ENCODE results near the gene CENPM.

The CENPM gene, protein sequence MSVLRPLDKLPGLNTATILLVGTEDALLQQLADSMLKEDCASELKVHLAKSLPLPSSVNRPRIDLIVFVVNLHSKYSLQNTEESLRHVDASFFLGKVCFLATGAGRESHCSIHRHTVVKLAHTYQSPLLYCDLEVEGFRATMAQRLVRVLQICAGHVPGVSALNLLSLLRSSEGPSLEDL

DNA sequence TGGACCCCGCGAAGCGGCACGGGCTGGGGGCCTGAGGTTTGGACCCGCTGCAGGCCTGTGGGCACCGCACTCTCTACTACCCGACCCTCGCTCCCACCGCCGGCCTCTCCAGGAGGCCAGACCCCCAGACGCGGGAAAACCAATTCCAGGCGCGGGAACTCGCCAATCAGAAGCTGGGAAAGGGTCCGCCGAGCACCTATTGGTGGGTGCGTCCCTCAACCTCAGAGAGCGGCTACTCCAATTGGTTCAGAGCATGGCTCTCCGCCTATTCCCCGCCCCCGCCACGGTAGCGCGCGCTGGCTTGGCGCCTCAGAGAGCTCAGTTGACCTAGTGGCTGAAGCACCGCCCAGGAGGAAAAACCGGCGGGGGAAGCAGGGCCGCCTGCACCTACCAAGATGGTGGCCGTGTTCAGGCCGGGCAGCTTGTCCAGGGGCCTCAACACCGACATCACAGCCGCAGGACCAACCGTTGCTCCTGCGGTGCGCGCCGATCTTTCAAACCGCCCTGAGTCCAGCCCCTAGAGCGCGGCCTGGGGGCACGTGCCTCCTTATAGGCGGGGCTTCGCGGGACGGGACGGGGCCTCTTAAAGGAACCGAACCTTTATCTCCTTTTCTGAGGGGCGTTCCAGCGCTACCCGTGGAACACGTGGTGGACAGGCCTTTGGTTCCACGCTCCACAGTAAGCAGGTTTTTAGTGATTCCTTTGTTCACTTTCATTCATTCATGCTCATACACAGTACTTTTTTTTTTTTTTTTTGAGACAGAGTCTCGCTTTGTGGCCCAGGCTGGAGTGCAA is at the start of gene CENPM:
TSS of gene CENPM (minus strand) at position 524 of the 795 bp plus-strand sequence. CDS start at position 448, 76 bp downstream.
- peak; percentile 89 to 97 (median 94) for DNase-seq

DNA sequence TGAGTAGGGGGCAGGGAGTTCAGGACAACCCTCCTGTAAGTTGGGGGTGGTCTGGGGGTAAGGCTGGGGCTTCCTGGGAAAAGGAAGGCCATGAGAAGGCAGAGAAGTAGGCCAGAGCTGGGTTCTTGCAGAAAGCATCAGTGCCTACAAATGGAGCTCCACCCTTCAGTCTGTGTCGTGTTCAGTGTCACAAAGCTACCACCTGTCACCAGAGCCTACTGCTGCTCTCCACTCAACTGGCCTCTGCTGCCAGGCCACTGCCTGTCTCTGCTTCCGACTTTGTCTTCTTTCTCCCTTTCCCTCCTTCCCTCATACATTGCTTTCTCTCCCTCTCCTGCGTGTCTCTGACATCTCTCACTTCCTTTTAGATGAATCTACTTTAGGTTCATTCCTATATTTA is 48.3 kb upstream of the CENPM start:
- no peak for DNase-seq

DNA sequence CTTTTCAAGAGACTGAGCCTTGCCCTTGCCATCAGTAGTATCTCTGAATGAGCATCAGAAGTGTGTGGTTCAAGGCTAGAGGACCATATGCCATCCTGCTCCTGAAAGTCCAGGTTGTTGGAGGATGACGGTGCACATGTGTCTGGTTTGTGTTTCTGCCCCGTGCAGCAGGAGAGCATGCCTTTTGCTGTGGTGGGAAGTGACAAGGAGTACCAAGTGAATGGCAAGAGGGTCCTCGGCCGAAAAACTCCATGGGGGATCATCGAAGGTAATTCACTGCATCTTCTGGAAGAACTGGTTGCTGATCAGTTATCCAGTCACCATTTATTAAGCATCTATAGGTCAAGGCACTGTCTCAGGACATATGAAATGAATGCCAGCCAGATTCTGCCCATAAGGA is 45.5 kb upstream of the CENPM start:
- DNase-seq: no peak

DNA sequence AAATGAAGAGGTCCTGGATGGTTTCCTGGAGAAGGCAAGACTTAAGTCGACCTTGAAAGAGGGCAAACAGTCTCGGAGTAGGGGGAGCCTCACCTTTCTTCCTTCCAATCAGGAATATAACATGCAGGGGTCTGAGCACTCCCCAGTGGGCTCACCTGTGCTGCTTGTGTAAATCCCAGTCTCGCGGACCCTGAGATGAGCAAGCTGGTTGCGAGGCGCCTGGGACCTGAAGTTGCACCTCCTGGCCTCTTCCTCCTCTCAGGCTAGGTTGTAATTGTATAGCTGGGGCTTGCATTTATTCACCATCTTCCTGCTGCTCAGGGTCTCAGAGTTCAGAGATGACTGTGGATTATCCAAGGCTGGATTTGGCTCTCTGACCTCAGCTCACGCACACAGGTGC is 44.2 kb upstream of the CENPM start:
- no peak for DNase-seq

DNA sequence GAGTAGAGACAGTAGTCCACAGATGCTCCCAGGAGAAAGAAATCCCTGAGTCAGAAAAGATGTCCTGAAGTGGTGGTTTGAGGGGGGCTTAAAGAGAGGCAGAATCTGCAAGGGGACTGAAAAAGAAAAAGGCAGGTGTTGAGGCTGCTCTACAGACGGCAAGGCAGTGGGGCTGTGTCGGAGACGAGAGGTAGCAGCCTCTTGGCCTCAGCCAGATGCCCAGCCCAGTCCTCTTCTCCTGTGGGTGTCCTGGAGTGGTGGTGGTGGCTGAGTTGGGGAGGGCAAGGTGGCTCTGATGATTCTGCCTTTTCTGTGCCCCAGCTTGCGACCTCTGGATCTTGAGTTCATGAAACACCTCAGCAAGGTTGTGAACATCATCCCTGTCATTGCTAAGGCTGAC is 42.3 kb upstream of the CENPM start:
- no peak for DNase-seq

DNA sequence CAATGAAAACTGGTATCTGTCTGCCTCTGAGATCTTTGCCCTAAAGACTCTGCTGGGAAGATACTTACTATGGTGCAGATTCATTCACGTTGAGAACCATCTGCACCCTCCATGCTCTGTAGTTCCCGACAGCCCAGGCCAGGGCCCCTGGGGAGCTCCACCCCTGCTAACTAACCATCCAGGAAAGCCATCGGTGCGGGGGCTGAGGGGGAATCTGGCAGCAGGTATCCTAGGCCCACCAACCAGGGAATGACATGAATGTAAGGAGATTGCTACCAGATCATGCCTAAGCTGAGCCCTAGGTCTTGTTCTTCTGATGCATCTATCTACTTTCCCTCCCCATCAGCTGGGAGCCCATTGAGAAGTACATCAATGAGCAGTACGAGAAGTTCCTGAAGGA is 40.3 kb upstream of the CENPM start:
- DNase-seq: no peak

DNA sequence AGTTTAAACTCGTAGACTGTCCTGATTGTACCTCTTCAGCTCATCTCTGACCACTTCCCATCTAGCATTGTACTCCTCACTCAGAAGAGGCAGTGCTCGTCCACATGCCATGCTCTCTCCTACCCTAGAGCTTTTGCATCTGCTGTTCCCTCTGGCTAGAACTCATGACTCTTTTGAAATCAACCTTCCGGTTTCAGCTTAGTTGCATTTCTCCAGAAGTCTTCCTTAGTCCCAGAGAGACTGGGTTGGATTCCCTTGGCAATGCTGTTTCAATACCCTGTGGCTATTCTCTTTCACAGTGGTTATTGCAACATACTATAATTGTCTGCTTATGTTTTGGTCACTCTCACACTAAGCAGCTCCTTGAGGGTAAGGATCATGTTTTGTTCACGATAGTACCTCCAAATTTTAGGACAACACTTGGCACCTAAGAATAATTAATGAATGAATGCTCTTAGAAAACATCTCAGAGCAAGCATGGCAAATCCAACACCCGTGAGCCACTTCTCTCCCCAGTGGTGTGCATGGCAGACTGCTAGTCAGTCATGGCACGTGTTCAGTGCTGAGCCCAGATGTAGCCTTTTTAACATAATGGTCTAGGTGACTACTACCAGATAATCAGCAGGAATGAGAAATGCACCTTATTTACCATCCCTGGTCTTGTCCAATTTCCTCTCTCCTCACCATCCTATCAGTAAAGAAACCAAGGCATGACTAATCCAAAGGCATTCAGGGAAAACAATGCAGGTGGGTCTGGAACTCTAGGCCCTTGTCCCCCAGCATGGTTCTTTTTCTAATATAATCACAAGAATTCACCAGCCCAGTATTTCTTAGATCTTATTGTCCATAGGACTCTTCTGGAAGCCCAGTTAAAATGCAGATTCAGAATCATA is 36.8 kb upstream of the CENPM start:
- DNase-seq: no peak

DNA sequence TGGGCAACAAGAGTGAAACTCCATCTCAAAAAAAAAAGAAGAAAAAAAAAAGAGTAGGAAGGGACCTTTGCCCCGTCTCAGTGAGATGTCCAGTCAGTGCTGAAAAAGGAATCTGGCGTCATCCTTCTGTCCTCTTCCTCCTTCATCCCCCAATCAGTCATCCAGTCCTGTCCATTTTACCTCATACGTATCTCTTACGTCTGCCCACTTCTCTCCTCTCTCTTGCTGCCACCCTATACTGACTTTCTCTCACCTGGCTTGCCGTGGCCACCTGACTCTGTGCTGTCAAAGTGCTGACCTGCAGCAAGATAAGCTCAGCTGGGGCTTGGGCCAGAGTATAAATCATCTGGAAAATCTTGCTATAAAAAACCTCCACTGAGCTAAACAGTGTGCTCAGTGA is 35.9 kb upstream of the CENPM start:
- DNase-seq: no peak

DNA sequence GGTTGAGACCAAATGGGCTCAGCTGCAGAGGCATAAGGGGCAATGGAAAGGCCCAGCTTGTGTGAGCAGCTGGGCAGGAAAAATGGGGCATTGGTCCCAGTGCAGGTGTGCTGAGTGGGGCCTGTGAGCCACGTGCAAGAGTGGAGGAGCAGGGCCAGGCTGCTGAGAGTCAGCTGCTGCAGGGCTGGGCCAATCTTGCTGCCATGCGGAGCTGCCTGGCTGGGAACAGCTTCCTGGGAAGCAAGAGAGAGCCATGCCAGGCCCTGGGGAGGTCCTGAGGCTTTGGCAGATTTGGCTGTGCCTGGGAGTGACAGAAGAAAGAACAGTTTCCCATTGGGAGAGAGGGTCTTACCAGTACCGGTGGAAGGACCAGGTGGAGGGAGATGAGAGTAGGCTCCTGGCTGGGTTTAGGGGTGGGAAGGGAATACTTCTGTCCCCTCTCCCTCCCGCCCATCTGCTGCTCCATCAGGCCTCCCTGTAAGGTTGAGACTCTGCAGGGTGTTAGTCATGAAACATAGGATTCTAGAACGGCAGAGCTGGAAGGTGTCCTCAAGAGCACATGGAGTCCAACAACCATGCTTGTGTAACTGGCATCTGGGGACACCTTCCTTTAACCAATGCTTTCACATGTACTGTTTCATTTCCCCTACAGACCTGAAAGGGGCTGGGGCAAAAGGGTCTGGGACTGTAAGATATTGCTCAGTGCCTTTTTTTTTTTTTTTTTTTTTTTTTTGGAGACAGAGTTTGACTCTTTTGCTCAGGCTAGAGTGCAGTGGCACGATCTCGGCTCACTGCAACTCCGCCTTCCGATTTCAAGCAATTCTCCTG is 32.7 kb upstream of the CENPM start:
- DNase-seq: no peak

DNA sequence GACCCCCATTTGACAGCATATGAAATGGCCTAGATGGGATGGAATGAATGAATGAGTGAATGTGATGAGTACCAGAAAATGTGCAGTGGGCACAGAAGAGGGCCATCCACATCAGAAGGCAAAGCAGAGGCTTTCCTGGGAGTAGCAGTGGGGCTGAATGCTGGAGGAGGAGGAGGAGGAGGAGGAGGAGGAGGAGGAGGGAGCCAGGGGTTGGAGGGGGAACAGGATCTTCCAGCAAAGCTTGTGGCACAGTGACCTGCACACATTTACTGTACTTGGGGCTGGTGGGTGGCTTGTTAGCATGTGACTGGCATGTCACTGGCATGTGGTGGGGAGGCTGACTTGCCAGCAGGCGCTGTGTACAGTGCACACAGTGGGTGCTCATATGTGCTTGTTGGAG is 31.8 kb upstream of the CENPM start:
- DNase-seq: no peak

DNA sequence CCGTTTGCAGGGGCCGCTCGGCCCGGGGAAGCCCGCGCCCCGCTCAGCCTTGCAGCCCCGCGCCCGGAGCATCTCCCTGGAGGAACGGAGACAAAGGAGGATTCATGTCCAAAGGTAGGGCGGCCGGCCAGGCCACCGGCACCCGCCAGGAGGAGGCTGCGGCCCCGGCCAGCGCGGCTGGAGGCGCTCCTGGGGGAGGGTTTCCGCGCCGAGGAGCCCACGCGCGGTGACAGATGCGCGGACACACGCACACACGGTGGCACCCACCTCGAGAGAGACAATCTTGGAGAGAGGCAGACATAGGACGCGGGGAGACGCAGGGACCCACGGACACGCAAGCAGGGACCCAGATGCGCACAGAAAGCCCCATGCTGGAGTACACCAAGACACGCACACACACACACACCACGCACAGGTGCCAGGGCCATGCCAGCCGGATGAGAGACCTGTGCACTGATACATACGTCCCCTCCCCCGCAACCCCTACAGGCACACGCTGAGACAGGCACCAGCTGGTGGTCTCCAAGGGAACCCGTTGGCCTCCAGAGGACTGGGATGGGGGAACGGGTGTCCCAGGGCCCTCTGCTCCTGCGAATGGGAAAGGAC is 30.1 kb upstream of the CENPM start:
- peak; percentile 13 to 70 (median 38) for DNase-seq

DNA sequence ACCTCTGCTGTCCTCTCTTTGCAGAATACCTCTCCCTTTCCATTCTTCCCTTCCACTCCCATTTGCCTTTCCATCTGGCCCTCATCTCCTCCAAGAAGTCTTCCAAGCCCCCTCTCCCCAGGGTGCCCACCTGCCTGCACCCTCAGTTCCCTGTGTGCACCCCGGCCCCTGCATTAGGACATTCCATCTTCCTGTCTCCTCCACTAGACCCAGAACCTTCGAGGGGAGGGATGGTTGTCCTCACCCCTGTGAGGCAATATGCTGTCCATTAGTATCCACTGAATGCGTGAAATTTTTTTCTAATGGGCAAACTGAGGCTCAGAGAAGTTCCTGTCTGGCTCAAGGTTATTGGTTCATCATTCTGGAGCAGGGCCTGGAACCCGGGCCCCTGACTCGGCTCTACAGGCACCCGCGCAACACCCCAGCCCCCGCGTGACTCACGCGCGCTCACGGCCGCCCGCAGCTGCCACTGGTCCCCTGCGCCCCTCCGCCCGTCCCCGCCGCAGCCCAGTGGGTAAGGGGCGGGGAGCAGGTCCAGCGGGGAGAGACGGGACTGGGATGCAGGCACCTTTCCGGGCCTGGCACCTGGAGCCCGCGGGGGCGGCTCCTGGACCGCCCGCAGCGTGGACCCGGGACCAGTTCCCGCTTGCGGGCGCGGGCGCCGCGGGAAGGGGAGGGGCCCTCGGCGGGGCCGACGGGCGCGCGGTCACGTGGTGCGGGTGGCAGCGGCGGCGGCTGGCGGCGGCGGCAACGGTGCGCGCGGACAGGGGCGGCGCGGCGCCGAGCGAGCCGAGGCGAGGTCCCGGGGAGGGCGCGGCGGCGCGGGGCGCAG is 29.3 kb upstream of the CENPM start:
- DNase-seq: peak; percentile 24 to 66 (median 61)

DNA sequence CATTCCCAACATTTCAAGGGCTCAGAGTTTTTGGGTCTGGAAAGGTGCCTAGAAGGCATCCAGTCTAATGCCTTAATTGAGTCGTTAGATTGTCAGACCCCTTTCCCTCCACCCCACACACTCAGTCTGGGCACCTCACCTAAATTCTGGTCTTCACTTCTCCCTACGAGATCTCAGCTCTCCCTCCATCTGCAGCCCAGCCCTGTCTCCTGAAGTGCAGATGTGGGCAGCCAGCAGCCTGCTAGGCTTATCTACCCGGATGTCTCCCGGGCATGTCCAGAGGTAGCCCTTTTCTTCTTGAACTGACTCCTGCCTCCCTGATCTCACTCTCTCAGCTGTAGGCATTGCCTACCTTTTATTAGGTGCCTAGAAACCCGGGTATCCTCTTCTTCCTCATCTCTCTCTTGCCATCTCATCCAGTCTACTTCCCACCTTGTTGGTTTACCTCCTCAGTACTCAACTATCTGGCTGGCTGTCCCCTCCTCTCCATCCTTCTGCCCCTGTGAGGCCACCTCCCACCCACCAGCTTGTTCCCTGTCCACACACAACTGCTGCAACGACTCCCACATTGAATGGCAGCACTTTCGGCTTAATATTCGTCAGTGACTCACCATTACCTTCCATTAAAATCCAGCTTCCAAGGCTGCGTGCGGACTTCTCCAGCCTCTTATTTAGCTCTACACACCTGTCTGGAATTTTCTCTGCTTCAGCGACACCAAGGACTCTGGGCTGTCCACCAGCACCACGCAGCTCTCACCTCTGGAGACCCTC is 28.5 kb upstream of the CENPM start:
- peak in 1 of 3 experiments; percentile 16 for DNase-seq

DNA sequence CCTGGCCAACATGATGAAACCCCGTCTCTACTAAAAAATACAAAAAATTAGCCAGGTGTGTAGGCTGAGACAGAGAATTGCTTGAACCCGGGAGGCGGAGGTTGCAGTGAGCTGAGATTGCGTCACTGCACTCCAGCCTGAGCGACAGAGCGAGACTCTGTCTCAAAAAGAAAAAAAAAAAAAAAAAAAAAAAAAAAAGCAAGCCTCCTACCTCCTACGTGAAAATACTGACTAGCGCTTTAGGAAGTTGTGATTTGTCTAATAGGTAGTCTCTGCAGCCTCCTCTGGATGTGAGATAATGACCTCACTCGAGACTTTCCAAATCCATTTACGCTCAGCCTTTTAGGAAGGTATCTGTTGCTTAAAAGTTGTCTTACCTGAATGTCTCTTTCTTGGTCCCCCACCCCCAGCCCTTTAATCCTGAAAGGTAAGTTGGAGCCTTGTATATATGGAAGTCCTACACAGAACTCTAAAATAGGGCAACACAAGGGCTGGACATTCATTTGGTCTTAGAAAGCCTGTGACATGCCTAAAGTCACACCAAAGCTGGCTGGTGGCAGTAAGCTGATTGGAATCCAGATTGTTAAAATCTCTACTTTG is 27.8 kb upstream of the CENPM start:
- DNase-seq: no peak

DNA sequence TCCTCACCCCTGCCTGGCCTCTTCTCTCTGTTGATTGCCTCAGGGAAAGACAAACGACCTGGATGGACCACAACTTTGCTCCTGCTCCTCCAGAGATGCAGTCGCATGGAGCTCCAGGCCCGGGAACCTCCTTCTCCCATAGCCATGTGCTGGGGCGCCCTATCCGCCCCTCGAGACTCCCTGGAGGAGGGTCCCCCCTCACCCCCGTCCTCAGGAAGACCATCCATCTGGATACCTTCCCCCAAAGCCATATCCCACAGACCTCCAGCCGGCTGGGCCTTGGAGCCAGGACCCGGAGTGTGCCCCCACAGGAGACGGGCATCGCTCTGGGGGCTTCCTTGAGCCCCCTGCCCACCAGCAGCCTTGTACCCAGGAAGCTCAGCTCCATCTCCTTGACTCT is 24.5 kb upstream of the CENPM start:
- DNase-seq: no peak

DNA sequence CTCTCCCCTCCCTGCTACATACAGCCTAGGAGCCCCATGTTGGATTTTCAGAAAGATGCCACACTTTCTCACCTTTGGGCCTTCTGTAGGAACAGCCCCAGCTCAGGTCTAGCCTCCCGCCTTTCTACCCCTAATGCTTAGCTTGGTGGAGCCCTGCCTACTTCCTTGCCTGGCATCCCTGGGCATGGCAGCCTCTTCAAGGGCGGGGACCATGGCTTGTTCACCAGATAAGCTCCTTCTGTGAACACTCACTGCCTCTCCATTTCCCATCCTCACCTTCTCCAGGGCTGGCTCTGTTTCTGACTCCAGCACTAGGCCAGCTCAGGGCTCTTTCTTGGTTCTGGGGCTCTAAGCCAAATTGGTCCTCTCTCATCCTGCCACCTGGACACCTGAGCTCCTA is 23.6 kb upstream of the CENPM start:
- no peak for DNase-seq

DNA sequence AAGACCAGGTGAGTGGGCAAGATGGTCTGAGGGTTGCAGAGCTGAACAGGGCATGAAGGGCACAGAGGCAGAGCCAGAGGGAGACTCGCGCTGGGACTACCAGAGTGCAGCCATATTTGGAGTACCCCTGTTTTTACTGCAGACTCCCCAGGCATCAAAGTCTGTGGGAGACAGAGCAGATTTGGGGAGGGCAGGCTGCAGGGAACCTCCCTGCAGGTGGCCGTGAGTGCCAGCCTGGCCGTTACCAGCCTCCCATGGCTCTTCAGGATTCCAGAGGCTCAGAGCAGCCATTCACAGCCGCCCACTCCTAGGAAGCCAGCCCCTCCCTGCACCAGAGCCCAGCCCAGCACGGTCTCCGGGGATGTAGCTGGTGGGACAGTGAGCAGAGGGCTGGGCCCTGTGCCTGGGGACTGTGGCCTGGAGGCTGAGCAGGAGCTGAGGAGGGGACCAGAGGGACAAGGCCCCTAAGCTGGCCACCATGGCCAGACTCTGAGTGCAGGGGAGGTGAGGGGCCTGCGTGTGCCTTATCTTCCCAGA is 22.2 kb upstream of the CENPM start, which contains the start of gene SEPTIN3:
TSS of gene SEPTIN3 (plus strand) at position 334 of the 537 bp plus-strand sequence. CDS start 2,050 bp downstream, outside the sequence.
- no peak for DNase-seq

DNA sequence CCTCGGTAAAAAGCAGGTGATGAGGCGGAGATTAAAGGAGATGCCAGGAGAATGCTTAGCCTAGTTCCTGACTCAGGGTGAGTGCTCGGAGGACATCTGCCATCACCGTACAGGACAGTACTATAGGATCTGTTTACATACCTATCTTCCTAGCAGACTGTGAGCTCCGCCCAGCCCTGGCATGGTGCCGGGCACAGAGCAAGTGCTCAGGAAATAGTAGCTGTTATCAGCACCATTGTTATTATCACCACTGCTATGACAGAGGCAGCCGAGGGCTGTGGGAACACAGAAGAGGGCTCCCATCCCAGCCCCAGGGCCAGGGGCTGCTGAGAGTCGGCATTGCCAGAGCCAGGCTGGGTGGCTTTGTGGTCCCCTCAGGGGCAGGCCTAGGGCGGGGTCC is 21.6 kb upstream of the CENPM start:
- peak in 2 of 3 experiments; percentile 7 to 8 for DNase-seq

DNA sequence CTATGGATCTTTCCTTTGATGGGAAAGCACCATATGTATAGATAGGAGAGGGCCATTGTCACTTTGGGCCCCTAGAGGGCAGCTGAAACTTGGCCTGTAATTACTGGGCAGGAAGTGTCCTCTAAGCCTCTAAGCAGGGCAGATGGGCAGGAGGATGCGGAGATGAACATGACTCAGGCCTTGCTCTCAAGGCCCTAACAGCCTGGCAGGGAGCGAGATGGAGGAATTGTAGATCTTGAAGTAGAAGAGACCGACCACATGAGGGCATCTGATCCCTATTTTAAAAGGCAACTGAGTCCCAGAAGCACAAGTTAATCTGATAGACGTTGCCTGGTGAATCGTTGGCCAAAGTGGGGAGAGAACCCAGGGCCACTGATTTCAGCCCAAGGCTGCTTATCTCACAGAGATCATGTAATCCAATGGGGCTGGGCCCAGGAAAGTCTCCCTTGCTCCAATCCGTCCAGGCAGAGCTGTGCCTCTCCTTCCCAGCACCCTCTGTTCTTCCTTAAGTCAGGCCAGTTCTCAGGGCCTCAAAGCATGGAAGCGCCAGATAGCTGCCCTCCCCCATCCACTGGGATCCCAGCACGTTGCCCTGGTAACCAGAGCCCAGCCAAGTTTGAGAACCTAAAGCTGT is 19.8 kb upstream of the CENPM start:
- peak in 2 of 3 experiments; percentile 6 to 49 for DNase-seq
